ENCODE measurements around the gene KCNH6. TPM values are rescaled to one million over a fixed set of nuclear protein-coding genes. Genes with fewer than 3 reads are reported as not detected.

KCNH6 gene
- total RNA-seq, 4 donors from 2014 or later, result 0.08 to 0.29 TPM; not detected in 2

- intact Hi-C loops (cut with DNase I; ENCODE audit: low total_unique reads), result no loop called here
- DNase-seq (ENCODE audit: low spot score in 2 of 2), result no peak
- TF ChIP-seq, protein P1, sequence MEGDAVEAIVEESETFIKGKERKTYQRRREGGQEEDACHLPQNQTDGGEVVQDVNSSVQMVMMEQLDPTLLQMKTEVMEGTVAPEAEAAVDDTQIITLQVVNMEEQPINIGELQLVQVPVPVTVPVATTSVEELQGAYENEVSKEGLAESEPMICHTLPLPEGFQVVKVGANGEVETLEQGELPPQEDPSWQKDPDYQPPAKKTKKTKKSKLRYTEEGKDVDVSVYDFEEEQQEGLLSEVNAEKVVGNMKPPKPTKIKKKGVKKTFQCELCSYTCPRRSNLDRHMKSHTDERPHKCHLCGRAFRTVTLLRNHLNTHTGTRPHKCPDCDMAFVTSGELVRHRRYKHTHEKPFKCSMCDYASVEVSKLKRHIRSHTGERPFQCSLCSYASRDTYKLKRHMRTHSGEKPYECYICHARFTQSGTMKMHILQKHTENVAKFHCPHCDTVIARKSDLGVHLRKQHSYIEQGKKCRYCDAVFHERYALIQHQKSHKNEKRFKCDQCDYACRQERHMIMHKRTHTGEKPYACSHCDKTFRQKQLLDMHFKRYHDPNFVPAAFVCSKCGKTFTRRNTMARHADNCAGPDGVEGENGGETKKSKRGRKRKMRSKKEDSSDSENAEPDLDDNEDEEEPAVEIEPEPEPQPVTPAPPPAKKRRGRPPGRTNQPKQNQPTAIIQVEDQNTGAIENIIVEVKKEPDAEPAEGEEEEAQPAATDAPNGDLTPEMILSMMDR (IDR thresholded peaks at IDR 0.05), result no peak
- no peak for TF ChIP-seq POLR2A (IDR thresholded peaks at IDR 0.05)
- H3K4me3 ChIP-seq (ENCODE audit: low read depth, poor library complexity, severe bottlenecking), result no peak overlapping the region
- WGBS, 2 donors, result 82 to 83% methylated on average over 12 of the region's 12 CpGs
Measured at GRCh38 chr17:63486317-63487013, 36.7 kb upstream of the KCNH6 start.

- intact Hi-C loops (cut with DNase I; ENCODE audit: low total_unique reads), result no loop called here
Measured at GRCh38 chr17:63487014-63487339, 36.2 kb upstream of the KCNH6 start.

GRCh38 chr17:63488851-63489250 is 34.3 kb upstream of the KCNH6 start:
- H3K4me3 ChIP-seq (ENCODE audit: low read depth, poor library complexity, severe bottlenecking), result no peak overlapping the region
- 89 to 95% methylated on average over 10 of the region's 10 CpGs for WGBS, 2 donors
- DNase-seq (ENCODE audit: low spot score in 2 of 2), result no peak
- intact Hi-C loops (cut with DNase I; ENCODE audit: low total_unique reads), result no loop called here
- no peak for TF ChIP-seq POLR2A (IDR thresholded peaks at IDR 0.05)
- TF ChIP-seq, protein P1 (IDR thresholded peaks at IDR 0.05), result no peak

More at GRCh38 chr17:63487014-63487339, 36.2 kb upstream of the KCNH6 start:
- TF ChIP-seq POLR2A (IDR thresholded peaks at IDR 0.05), result no peak
- TF ChIP-seq, protein P1 (IDR thresholded peaks at IDR 0.05), result no peak
- H3K4me3 ChIP-seq (ENCODE audit: low read depth, poor library complexity, severe bottlenecking), result no peak overlapping the region
- 83 to 84% methylated on average over 6 to 11 of the region's 11 CpGs for WGBS, 2 donors
- DNase-seq (ENCODE audit: low spot score in 2 of 2), result no peak

GRCh38 chr17:63489291-63489690 is 33.9 kb upstream of the KCNH6 start:
- TF ChIP-seq, protein P1 (IDR thresholded peaks at IDR 0.05), result no peak
- no peak for TF ChIP-seq POLR2A (IDR thresholded peaks at IDR 0.05)
- DNase-seq (ENCODE audit: low spot score in 2 of 2), result no peak
- H3K4me3 ChIP-seq (ENCODE audit: low read depth, poor library complexity, severe bottlenecking), result no peak overlapping the region
- WGBS, 2 donors, result 86 to 89% methylated on average over 6 of the region's 6 CpGs
- intact Hi-C loops (cut with DNase I; ENCODE audit: low total_unique reads), result no loop called here

GRCh38 chr17:63490329-63490728 is 32.8 kb upstream of the KCNH6 start:
- WGBS, 2 donors, result 64 to 66% methylated on average over 8 to 10 of the region's 10 CpGs
- TF ChIP-seq POLR2A (IDR thresholded peaks at IDR 0.05), result no peak
- TF ChIP-seq, protein P1 (IDR thresholded peaks at IDR 0.05), result no peak
- intact Hi-C loops (cut with DNase I; ENCODE audit: low total_unique reads), result no loop called here
- no peak for DNase-seq (ENCODE audit: low spot score in 2 of 2)
- H3K4me3 ChIP-seq (ENCODE audit: low read depth, poor library complexity, severe bottlenecking), result no peak overlapping the region

Measured in lower leg skin (tissue), 4 donors.